ENCODE data around the gene C10orf90.

Gene C10orf90

GRCh38 chr10:126673565-126673964 lies 3.1 kb upstream of the C10orf90 start:
- DNase-seq (ENCODE audit: low read depth, low spot score): no peak

GRCh38 chr10:126671402-126671975 lies 996 bp upstream of the C10orf90 start:
- DNase-seq (ENCODE audit: low read depth, low spot score): no peak

- DNase-seq (ENCODE audit: low read depth, low spot score): no peak
Measured at GRCh38 chr10:126670895-126671261, 385 bp upstream of the C10orf90 start.

- DNase-seq (ENCODE audit: low read depth, low spot score): no peak
Measured at GRCh38 chr10:126669168-126669567, 1.3 kb downstream of the C10orf90 start.

- no peak for DNase-seq (ENCODE audit: low read depth, low spot score)
Measured at GRCh38 chr10:126668505-126668904, 2.0 kb downstream of the C10orf90 start.

GRCh38 chr10:126667568-126667967 lies 2.9 kb downstream of the C10orf90 start:
- DNase-seq (ENCODE audit: low read depth, low spot score): no peak

GRCh38 chr10:126665207-126665606 lies 5.3 kb downstream of the C10orf90 start:
- no peak for DNase-seq (ENCODE audit: low read depth, low spot score)

GRCh38 chr10:126663880-126664279 lies 6.6 kb downstream of the C10orf90 start:
- DNase-seq (ENCODE audit: low read depth, low spot score): no peak

- DNase-seq (ENCODE audit: low read depth, low spot score): no peak
Measured at GRCh38 chr10:126663328-126663727, 7.2 kb downstream of the C10orf90 start.

GRCh38 chr10:126661841-126662515 lies 8.5 kb downstream of the C10orf90 start:
- no peak for DNase-seq (ENCODE audit: low read depth, low spot score)

- DNase-seq (ENCODE audit: low read depth, low spot score): no peak
Measured at GRCh38 chr10:126661356-126661755, 9.1 kb downstream of the C10orf90 start.

- no peak for DNase-seq (ENCODE audit: low read depth, low spot score)
Measured at GRCh38 chr10:126659750-126660149, 10.7 kb downstream of the C10orf90 start.

GRCh38 chr10:126658928-126659327 lies 11.6 kb downstream of the C10orf90 start:
- DNase-seq (ENCODE audit: low read depth, low spot score): no peak

GRCh38 chr10:126654579-126654978 lies 15.9 kb downstream of the C10orf90 start:
- no peak for DNase-seq (ENCODE audit: low read depth, low spot score)

GRCh38 chr10:126651467-126651866 lies 19.0 kb downstream of the C10orf90 start:
- no peak for DNase-seq (ENCODE audit: low read depth, low spot score)

GRCh38 chr10:126650161-126650560 lies 20.3 kb downstream of the C10orf90 start:
- no peak for DNase-seq (ENCODE audit: low read depth, low spot score)

- DNase-seq (ENCODE audit: low read depth, low spot score): no peak
Measured at GRCh38 chr10:126647116-126647515, 23.4 kb downstream of the C10orf90 start.

GRCh38 chr10:126646110-126646509 lies 24.4 kb downstream of the C10orf90 start:
- DNase-seq (ENCODE audit: low read depth, low spot score): no peak

- DNase-seq (ENCODE audit: low read depth, low spot score): no peak
Measured at GRCh38 chr10:126640401-126640800, 30.1 kb downstream of the C10orf90 start.

- DNase-seq (ENCODE audit: low read depth, low spot score): no peak
Measured at GRCh38 chr10:126639084-126639483, 31.4 kb downstream of the C10orf90 start.

- DNase-seq (ENCODE audit: low read depth, low spot score): no peak
Measured at GRCh38 chr10:126638542-126638941, 32.0 kb downstream of the C10orf90 start.

- DNase-seq (ENCODE audit: low read depth, low spot score): no peak
Measured at GRCh38 chr10:126637501-126637900, 33.0 kb downstream of the C10orf90 start.

- DNase-seq (ENCODE audit: low read depth, low spot score): no peak
Measured at GRCh38 chr10:126634911-126635310, 35.6 kb downstream of the C10orf90 start.

GRCh38 chr10:126634347-126634746 lies 36.1 kb downstream of the C10orf90 start:
- no peak for DNase-seq (ENCODE audit: low read depth, low spot score)

All from activated CD4-positive, CD25-positive, alpha-beta regulatory T cell treated with anti-CD3 and anti-CD28 coated beads, Interleukin-2, amount 50 U/mL, for 16 hours (primary cell).